Activated T-cell treated with anti-CD3 and anti-CD28 coated beads, Interleukin-2, amount 50 U/mL, for 1 hour (primary cell): ENCODE measurements around the gene METTL25B.

Experiments used
- DNase-seq: peaks from one replicate; pipeline ENCODE4 v3.0.0-alpha.2; 2020

METTL25B gene

DNA sequence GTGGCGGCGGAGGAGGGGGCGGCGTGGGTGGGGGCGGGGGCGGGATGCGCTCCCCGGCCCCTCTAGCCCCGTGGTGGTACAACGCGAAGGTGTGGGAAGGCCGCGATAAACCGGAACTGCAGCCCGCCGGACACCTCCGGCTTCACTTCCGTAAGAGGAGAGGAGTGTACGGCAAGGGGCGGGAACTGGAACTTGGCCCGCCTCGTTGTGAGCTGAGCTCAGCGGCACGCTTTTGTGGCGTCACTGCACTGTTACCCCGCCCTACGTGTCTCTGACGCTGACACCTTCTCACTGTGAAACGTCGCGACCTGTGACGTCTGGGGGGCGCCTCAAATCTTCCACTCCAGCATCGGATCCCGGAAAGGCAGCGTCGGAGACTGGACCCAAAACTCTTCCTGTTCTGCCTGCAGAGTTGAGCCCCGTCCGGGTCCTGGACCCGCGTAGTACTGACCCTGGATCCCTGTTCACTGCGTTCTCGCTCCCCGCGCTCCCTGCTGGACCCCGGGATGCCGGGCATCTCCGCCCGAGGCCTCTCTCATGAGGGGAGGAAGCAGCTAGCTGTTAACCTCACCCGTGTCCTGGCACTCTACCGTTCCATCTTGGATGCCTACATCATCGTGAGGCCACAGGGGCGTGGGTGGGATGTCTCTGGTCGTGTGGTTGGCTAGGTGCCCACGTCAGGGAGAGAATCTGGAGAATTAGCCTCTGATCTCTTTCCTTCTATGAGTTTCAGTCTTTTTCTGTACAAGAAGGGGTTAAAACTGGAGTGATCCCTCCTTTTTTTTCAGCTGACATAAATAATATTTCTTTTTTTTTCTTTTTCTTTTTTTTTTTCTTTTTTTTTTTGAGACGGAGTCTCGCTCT is 562 bp downstream of the METTL25B start, which contains the start of gene ISG20L2:
ISG20L2 (minus strand) TSS at position 168 of the 864 bp plus-strand sequence. CDS start 1,114 bp downstream, outside the sequence.
- DNase-seq, result peak; percentile 91

DNA sequence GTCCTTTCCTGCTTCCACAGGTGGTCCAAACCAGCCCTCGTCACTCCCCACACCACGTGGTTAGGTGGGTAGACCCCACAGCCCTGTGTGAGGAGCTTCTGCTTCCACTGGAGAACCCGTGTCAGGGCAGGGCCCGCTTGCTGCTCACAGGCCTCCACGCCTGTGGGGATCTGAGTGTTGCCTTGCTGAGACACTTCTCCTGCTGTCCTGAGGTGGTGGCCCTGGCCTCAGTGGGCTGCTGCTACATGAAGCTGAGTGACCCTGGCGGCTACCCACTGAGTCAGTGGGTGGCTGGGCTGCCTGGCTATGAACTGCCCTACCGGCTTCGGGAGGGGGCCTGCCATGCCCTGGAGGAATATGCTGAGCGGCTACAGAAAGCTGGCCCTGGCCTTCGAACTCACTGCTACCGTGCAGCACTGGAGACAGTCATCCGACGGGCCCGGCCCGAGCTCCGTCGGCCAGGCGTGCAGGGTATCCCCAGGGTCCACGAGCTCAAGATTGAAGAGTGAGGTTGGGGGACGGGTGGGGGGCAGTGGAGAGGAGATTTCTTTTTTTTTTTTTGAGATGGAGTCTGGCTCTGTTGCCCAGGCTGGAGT is 5.8 kb downstream of the METTL25B start:
- no peak for DNase-seq

DNA sequence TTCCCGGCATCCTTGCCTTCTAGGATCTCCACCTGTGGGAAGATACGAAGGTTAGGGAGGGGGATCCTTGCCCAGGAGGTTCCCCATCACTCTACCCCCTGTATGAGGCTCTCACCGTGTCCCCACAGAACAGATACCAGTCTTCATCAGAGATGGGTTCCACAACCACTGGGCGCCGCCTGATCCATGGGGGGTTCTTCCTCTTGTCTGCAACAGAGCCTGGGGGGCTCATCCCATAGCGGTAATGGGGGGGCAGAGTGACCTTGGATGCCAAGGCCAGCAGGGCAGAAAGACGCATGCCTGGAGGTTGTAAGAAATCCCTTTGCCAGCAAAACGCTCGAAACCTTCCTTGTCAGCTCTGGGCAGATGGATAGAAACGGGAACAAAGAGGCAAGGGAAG is 10.1 kb downstream of the METTL25B start:
- no peak for DNase-seq

DNA sequence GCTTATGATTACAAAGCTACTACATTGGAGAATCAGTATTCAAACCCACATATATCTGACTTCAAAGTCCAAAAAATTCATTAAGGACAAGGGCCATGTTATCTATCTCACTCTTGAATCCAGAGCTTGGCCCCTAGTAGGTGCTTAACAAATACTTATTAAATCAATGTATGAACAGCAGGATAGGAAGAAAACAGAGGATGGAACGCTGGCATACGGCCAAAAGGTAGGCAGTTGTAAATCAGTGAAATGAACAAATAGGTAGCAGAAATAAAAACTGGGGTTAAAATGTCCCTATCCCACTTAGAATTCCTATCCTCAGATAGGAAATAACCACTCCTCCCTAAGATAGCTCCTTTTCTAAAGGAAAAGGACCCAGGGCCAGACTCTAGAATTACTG is 10.6 kb downstream of the METTL25B start:
- DNase-seq, result no peak

DNA sequence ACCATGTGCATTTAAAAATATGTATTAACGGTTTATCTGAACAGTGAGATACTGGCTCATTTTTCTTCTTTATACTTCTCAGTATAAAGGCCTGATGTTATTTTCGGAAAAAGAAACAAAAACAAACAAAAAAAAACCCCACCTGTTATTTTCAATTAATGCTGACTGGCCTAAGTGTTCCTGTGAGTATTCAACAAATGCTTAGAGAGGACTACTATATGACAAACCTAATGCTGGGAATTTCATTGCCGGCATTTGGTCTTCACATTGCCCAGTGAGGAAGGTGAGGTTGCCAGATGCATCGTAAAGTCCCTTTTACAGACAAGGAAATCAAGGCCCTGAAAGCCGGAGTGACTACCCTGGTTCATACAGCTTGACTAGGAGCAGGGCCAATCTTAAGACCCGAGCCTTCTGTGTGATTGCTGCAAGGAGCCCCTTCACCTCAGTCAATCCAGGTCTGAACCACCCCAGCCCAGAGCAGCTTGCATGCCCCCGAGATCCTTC is 12.0 kb downstream of the METTL25B start:
- DNase-seq, result no peak

DNA sequence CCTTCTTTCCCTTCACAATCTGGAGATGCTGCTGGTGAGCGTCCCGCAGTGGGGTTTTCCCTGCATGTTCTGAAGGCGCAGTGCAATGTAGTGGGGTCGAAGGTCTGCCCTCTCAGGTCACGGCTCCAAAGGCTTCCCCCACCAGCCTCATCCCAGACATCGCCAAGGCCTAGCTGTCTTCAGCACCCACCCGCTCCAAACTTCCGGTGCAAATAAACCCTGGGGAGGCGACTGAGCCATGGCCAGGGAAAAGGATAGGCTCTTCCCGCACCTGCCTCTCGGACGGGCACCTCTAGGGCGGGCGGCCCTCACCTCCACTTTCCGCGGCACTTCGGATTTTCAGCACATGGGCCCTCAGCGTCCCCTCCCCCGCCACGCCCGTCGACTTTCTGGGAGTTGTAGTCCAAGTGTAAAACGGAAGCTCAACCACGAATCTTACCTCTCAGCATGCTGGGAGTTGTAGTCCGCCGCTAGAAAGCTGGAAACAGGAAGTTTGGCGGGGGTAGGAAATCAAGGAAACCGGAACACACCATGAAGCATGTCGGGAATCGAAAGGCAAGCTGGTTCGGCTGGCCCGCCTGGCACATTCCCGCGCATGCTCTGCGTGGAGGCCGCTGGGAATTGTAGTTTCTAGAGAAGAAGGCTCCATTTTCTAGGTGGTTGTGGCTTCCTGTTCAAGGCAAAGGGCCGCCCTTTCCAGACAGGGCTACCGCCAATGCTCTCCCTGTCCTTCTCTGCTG is 12.6 kb downstream of the METTL25B start, which contains the start of gene MRPL24:
MRPL24 (minus strand) TSS at position 348 of the 740 bp plus-strand sequence. CDS start 2,384 bp downstream, outside the sequence.
- peak; percentile 92 for DNase-seq

DNA sequence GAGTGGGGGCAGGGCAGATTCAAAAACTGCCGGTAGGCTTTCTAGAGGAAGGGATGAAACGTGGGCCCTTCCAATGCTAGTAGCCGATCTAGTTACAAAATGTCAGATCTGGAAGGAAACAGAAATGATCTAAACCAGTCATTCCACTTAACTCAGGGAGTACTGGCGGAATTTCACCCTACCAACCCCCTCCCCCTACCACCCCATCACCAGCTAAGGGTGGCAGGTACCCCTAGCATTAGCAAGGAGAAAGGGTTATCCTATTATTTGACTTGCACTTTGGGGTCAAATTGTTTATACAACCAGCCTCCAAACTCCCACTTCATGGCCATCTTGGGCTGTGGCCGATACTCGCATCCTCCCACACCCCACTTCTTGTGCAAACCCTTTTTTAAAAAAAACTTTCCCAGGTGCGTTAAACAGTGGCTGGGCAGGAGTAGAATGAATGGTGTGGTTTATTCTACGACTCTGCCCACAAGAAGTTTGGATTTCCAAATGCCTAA is 13.3 kb downstream of the METTL25B start:
- no peak for DNase-seq

DNA sequence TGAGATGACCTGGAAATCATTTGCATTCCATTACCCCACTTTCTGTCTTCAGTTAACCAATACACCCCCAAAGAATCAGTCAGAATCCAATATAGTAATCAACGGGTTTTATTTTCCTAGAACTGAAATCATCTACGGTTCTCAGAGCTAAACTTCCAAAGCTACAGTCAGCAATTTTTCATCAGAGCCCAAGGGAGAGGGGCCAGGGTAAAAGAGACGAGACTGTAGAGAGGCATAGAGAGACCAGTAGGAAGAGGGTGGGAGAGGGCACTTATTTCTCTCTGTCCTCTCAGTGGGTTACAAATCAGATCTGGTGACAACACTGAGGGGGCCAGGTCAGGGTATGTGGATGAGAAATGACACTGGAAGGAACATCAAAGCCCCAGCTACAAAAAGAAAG is 13.7 kb downstream of the METTL25B start:
- DNase-seq, result no peak

DNA sequence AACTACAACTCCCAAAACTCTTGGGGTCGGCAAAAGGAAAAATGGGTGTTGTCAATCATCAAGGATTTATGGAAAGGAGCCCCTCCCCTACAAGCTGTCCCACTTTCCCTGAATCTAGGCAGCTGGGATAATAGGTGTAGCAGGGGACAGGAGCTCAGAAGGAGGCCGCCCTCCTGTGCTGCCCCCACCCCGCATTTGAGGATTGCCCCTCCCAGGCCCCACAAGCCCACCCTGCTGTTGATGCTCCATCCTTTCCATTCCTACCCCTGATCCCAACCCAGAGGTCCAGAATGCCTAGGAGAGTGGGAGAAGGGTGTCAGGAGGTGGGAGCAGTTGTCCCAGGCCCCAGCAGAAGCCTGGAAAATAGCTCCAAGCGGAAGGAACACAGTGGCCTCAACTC is 14.5 kb downstream of the METTL25B start:
- DNase-seq, result no peak

DNA sequence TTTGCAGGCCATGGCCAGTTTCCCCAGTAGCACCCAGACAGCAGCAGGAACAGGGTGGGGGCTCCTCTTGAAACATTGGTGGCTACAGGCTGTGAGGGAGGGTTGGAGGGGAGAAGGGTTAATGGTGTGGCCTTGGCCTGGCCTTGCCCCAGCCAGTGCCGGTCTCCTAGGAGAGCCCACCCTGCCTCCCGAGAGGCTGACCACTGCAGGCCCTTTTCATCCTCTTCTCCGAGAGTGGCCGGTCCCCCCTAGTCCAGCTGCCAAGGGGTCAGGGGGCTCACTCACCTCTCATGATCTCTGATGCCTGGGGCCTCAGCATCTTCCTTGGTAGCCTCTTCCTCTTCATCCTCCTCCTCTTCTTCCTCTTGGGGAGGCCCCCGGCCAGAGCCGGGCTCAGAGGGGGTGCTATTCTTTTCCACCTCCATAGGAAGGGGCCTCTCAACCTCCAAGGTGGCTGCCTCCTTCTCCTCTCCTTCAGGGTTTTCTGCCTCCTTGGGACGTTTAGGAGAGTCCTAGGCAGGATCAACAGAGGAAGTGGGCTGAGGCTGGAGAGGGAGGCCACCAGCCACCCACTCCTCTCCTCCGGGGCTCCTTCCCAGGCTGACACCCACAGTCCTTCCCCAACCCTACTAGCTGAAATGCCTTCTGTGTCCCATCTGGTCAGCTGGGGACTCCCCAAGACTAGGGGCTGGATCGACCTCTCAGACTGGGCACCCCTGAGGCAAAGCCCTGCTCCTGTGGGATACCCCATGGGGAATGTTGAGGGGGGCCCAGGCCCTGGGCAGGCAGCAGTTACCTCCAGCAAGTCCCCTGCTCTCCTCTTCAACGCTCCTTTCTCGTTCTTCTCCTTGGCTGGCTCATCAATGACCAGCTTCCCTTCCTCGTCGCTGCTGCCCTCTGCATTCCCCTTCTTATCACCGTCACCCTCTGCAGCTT is 15.4 kb downstream of the METTL25B start:
- DNase-seq, result no peak

DNA sequence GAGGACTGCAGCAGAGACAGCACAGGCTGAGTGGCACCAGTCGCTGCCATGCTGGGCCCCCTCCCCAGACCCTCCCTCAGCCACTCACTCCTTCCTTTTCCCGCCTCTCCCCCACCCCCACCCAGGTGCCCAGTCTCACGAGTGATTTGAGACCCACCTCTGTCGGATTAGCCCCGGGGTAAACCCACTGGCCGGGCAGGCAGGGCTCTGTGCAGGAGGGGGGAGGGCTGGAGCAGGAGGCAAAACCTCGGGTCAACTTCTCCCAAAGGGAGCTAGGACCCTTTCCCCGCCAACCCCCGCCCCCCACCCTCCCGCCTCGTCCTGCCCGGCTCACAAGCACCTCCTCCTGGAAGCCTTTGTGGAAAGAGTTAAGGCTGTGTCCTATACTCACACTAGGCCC is 16.1 kb downstream of the METTL25B start:
- DNase-seq, result no peak

DNA sequence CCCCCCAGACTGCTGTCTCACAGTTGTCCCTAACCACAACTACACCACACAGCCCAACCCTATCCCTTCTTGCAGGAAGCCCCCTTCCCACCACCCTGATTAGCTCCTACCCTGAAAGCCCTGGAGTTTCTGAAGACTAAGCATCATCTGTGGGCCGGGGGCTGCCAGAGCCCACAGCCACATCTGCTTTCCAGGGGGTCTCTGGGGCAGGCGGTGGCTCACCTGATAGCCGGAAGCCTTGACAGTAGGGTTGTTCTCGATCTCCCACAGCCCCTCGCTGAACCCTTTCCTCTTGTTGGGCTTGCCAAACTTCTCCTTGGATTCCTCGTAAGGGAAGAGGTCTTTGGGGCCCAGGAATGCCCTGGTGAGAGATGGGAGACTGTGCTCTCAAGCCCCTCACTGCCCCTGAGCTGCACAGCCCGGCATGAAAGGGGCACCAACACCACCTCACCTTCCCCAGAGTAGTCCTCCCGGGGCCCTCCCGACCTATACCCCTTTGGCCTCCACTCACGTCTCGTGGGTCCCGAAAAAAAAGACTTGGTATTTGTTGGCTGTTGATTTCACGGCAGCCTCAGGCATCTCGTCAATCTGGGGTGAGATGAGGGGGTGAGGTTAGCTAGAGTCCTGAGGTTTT is 16.6 kb downstream of the METTL25B start:
- no peak for DNase-seq

DNA sequence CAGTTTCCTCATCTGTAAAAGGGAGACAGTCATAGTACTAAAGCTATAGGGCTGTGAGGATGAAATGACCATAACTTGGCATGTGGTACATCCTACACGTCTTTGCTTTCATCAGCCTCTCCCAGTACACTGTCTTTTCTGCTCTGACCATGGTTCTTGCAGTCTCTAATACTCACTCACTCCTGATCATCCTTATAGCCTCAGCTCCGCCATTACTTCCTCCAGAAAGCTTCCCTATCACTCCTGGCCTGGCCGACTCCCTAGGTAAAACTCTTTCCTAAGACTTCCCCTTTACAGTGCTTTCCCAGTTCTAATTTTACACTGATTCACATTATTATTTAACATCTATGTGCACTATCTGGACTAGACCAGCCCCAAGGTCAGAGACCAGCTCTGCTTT is 17.6 kb downstream of the METTL25B start:
- no peak for DNase-seq

DNA sequence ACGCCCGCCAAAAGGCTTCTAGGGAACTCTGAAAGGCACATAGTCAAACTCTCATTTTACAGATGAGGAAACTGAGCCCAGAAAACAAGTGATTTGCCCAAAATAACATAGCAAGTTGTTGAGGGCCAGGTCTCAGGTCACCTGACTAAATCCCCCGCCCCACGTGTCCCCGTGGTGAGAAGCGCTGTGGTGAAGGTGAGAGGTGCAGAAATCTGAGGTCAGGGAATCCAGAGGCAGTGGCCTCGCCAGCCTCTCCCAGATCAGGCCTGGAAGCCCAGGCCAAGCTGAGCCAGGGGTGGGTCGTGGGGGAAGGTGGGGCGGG is 18.1 kb downstream of the METTL25B start:
- DNase-seq, result no peak

DNA sequence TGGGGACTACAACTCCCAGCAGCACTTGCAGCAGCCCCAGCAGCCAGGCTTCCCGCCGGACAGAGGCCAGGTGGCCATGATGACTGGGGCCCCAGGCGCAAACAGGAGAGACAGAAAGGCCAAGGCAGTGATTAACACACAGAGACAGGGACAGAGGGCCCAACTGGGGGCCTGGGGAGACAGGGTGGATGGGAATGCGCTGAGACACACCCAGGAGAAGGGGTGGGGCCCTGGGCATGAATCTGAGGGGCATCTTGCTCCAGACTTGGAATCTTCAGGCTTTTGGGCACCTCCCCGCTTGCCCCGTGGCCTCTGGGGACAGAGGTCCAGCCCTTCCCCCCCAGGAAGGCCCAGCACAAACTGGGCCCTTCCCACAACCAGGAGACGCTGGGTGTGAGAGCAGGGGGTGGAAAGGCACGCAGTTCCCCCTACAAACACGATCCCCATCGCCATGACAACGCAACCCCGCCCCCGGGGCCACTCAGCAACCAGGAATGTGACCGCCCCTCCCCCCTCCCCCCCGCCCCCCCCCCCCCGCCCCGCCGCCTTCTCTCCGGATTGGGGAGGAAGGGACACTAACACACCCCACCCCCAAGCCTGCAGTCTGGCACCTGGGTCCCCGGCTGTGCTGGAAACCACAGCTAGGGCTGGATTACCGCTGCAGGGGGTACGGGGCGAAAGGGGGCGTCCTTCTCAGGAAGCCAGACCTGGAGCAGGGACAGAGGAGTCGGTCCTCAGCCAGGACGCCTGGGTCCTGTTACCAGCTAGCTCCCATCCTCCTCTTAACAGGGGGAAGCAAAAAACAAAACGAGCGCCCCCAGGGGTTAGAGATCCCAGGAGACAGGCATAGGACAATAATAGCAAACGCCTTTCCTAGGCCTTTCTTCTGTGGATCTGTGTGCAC is 18.7 kb downstream of the METTL25B start:
- peak; percentile 70 for DNase-seq

DNA sequence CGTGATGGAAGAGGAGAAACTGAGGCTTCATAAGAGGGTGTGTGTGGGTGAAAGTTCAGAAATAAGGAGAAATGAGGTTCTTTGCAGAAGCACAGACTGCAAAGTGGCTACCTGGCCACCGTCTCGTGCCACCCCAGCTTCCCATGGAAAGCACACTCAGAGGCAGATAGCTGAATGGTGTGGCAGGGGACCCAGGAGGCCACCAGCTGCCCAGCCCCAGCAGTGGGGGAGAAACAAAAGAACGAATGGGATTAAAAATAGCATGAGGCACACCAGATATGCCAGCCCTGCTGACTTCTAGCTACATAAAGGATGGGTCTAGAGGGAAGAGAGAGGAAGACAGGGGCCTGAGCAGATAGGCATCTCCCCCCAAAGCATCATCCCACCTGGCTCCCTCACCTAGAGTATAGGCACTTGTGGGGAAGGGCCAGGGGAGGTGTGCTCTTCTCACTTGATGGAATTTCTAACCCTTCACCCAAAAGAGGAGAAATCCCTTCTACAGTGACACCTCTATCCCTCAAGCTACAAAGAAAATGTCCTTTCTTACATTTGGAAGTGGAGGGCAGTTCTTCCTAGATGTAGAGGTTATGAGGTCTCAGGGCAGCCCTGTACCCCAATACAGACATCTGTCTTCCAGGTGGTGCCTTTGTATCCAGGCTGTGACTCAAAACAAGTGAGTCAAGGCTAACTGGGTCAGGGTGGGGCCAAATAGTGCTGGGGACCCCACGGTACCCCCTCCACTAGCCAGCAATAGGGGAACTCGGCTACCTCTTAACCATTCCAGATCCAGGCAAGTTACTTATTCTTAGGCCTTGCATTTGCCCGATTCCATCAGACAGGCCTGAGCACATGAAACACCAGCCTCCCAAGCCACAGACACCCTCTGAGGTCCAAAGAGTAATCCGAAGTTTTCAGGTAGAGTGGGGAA is 19.7 kb downstream of the METTL25B start:
- DNase-seq, result no peak

DNA sequence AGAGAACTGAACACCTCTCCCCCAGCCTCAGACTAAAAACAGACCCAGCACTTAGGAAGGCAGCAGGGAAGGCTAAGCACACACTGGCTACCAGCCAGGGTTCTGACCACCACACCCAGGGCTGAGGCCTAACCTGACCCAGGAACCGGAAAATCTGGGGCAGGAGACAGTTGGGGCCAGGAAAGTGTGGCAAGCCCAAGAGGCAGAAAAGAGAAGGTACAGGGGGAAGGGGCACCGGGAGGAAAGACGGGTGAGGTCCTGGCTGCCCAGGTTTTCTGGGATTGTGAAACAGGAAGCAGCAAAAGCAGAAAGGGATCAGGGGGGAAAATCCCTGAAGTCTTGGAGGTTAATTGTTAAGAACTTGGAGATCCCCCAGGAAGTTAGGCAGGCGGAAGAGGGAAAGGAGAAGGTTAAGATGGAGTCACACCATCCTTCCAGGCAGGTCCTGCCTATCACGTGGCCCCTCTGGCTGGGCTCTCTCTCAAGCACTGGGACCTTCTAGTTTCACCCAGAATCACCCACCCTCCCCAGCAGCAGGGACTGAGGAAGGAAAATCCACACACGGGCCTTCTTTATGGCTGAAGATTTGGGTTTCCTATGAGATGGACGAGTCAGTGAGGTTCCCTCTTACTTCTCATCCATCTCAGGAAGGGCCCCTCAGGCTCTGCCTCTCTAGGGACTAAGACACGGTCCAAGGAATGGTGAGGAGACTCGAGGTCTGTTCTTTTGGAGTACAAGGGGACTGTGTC is 20.6 kb downstream of the METTL25B start:
- DNase-seq, result no peak

DNA sequence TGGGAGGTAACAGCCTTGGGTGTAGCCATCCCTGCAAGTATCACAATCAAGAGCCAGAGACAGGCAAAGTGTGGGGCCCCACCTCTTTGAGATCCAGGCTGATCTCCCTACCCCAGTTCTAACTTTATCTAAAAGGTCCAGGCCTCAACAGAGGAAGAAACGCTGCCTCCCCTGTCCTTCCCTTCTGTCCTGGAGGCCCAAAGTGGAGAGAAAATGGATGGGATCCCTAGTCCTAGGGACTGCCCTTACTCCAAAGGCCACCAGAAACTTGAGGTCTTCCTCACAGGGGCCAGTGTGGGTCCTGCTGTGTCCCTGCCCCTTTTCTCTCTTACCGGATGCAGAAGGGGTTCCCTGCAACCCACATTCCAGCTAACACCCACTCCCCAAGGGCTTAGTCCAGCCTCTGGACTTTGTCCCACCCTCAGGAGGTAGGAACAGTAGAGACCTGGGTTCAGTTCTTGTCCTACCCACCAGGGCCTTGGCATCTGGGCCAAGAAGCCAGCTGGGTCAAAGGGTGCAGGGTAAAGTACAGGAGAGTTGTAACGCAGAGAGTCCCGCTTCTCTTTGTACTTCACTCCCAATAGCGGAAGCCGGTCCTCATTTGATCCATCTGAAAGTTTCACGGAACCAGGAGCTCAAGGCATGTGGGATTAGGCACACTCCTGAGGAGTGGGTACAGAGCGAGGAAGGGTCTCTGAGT is 21.3 kb downstream of the METTL25B start:
- DNase-seq, result no peak
